TTC549 (cell line): ENCODE data around the gene CHMP1A.
A peak's percentile ranks its signal among the peaks of the same experiment; 100 is the strongest.
"Not testable (repeated sequence)": the region's sequence is repeated elsewhere in the genome, so short reads cannot be mapped to it uniquely, and the experiment has no call there.

Experiments
- FAIRE-seq: peaks from 2 replicates; lab custom pipeline; 2012; peaks lifted over from hg19 to GRCh38; lab: Jason Lieb, UNC

CHMP1A gene

GRCh38 chr16:89657442-89658220, at the start of gene CHMP1A, which contains the start of gene SPATA33:
CHMP1A (minus strand) TSS chr16:89657708; CDS start chr16:89657588, 120 bp downstream.
SPATA33 (plus strand) TSS chr16:89657836; CDS start chr16:89657912, 76 bp downstream.
- FAIRE-seq = no peak

GRCh38 chr16:89706518-89707260, 49.2 kb upstream of the CHMP1A start:
- no peak for FAIRE-seq

GRCh38 chr16:89705006-89705405, 47.5 kb upstream of the CHMP1A start:
- no peak for FAIRE-seq

- FAIRE-seq = no peak
Measured at GRCh38 chr16:89704281-89704680, 46.8 kb upstream of the CHMP1A start.

- FAIRE-seq = peak; percentile 20
Measured at GRCh38 chr16:89701425-89702406, 44.2 kb upstream of the CHMP1A start, which contains the start of gene SPATA2L. SPATA2L (minus strand) TSS chr16:89701705; CDS start chr16:89701232, 473 bp downstream.

- no peak for FAIRE-seq
Measured at GRCh38 chr16:89700649-89701424, 43.3 kb upstream of the CHMP1A start.

- FAIRE-seq = peak; percentile 81
Measured at GRCh38 chr16:89700100-89700648, 42.7 kb upstream of the CHMP1A start.

DNA sequence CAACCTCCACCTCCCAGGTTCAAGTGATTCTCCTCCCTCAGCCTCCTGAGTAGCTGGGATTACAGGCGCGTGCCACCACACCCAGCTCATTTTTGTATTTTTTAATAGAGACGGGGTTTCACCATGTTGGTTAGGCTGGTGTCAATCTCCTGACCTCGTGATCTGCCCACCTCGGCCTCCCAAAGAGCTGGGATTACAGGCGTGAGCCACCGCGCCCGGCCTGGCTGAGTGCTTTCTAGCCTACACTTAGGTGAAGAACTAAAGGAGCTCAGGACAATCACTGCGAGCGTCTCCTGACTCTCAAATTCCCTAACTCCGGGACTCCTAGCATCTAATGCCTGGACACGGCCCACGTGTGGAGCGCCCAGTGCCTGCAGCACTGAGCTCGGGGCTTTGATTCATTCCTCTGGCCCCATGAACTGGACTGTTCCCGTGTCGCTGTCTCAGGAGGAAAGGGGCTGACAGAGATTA, 42.2 kb upstream of the CHMP1A start:
- FAIRE-seq = not testable (repeated sequence)

DNA sequence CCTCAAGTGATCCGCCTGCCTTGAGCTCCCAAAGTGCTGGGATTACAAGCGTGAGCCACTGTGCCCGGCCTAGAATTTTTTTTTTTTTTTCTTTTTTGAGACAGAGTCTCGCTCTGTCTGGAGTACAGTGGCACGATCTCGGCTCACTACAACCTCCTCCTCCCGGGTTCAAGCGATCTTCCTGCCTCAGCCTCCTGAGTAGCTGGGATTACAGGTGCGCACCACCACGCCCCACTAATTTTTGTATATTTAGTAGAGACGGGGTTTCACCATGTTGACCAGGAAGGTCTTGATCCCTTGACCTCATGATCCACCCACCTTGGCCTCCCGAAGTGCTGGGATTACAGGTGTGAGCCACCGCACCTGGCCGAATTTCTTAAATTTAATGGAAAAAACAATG, 41.2 kb upstream of the CHMP1A start:
- FAIRE-seq = not testable (repeated sequence)

DNA sequence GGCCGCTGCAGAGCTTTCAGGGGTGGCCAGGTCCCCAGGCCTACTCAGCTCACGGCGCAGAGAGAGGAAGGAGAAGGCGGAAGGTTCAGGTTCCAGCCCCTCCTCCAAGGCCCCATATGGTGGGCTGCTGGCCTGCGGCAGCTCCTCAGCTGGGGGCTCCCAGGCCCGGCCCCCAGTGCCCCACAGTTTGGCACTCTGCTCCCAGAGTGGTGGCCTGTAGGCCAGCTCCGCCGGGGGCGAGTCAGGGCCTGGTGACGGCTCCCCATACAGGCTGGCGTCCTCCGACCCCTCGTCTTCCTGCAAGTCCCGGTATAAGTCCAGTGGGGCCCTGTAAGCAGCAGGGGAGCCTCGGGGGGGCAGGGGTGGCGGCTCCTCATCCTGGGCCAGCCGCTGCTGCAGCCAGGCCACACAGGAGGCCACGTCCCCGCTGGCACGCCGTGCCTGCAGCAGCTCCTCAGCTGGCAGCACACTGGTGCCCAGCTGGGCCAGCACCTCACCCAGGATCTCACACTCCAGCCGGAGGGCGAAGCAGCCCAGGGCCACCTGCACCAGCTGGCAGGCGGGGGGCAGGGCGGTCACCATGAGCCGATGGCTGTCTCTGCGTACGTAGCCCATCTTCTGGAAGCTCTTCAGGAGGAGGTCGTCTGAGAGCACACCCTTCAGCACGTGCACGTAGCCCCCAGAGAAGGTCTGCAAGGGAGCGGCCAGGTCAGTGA, 40.3 kb upstream of the CHMP1A start:
- no peak for FAIRE-seq

DNA sequence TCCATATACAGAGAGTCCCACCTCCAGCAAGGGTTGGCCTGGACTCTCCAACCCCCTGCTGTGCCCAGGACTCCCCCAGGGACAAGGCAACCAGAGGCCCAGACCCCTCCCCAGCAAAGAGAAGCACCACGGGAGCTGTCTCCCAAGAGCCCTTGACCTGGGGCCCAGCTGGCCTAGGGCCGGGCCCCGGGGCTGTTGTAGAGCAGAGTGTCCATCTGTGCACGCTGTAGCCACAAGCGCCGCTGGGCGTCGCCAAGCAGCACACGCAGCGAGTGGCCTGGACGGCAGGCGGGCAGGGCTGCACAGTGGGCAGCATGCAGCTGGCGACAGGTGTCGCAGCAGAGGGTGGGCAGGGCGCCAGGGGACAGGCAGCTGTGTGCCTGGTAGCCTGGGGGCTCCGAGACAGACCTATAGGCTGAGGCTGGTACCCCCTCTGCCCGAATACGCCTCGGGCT, 39.7 kb upstream of the CHMP1A start:
- FAIRE-seq = no peak

DNA sequence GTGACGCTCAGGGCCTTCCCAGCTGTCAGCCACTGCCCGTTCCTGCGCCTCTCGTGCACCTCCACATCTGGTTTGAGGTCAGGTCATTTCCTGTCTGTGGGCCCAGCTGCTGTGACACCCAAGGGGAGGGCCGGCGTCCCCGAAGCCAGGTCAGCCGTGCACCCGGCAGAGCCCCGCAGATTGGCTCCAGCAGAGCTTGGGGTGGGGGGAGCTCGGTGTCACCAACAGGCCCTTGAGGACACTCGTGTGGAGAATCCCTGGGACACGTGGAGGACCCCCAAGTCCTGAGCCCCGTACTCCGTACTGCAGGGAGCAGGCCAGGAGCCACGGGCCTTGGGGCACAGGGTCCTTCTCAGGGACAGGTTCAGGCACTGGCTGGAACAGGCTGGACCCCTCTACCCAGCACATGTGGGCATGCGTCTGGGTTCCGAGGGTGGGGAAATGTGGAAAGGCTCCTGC, 39.2 kb upstream of the CHMP1A start:
- no peak for FAIRE-seq

GRCh38 chr16:89695875-89696669, 38.6 kb upstream of the CHMP1A start:
- FAIRE-seq = no peak

DNA sequence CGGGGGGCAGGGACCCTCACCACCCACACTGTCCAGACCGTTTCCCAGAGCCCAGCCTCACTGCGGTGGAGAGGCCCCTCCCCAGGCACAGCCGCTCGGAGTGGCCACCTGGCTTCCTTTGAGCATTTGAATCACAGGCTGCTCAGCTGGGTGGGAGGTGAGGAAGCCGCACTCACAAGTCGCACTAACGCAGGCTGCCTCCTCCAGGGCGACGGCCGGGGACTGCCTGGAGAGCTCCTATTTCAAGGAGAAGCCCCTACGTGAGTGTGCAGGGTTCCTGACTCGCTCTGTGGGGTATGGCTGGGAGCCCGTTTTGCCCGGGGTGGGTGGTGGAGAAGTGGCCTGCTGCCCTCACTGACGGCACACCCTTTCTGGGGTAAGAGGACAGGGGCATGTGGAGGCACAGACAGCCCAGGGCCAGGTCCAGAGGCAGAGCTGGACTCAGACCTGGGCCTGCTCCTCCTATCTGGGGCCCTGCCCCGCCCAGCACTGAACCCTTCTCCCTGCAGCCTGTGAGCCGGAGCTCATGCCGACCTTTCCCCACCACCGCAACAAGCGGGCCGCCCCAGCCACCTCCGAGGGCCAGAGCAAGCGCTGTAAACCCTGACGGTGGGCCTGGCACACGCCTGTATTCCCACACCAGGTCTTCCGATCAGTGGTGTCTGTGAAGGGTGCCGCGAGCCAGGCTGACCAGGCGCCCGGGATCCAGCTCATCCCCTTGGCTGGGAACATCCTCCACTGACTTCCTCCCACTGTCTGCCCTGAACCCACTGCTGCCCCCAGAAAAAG, 37.8 kb upstream of the CHMP1A start:
- no peak for FAIRE-seq

DNA sequence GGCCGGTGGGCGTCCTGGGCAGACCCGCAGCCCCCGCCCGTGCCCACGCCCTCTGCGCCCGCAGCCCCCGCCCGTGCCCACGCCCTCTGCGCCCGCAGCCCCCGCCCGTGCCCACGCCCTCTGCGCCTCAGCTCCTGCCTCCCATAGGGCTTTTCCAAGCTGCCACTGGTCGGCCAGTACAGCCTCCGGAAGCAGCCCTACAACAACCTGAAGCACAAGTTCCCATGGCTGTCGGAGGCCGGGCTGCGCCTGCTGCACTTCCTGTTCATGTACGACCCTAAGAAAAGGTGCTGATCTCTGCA, 37.2 kb upstream of the CHMP1A start:
- FAIRE-seq = not testable (repeated sequence)

DNA sequence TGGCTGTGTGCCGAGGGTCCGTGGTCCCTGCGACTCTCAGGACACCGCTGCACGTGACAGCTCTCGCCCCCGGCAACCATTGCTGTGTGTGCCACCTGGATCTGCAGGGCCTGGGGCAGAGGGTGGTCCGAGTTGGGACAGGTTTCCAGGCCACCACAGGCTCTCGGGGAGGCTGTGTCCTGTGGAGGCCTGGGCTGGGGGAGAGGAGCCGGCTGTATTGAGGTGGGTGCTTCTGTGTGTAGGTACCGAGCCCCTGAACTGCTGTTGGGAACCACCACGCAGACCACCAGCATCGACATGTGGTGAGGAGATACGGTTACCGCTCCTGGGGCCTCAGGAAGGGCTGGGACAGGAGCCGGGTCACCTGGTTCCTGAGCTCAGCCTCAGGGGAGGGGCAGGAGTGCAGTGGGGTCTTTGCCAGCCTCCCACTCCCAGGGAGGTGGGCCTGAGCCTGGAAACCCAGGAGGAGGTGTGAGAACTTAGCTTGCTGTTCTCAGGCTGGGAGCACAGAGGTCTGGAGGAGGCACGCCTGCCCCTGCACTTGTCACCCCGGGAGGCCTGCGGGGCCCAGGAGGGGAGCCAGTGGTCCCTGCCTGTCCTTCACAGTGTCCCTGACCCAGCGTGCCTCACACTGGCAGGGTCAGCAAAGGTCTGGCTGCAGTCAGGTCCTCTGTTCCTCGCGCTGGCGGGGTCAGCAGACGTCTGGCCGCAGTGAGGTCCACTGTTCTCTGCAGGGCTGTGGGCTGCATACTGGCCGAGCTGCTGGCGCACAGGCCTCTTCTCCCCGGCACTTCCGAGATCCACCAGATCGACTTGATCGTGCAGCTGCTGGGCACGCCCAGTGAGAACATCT, 36.6 kb upstream of the CHMP1A start:
- no peak for FAIRE-seq

- no peak for FAIRE-seq
Measured at GRCh38 chr16:89693289-89693731, 35.8 kb upstream of the CHMP1A start.
